Neural cell (in vitro differentiated cells): ENCODE results near the gene BICDL1.

Experiments used
- EP300 ChIP-seq: fragments of 450-650 bp; conservative IDR thresholded peaks from 2 replicates; pipeline ENCODE4 v1.6.1; 2014; ENCODE audit warnings: antibody characterized with exemption, mild to moderate bottlenecking, moderate library complexity; ENCODE audit not compliant: poor library complexity, severe bottlenecking
- EZH2 ChIP-seq: fragments of 200-600, 300-800 bp; shearing (Covaris generic), sonication (generic); IDR thresholded peaks from 2 replicates; pipeline ENCODE4 v1.6.1; 2014; ENCODE audit warnings: antibody characterized with exemption, low read length, borderline replicate concordance, mild to moderate bottlenecking; ENCODE audit not compliant: insufficient read depth, poor library complexity, severe bottlenecking
- MXI1 ChIP-seq: fragments of 450-650 bp; conservative IDR thresholded peaks from 2 replicates; pipeline ENCODE4 v1.6.1; 2014; ENCODE audit warnings: antibody characterized with exemption, mild to moderate bottlenecking; ENCODE audit not compliant: poor library complexity, severe bottlenecking
- POLR2AphosphoS5 ChIP-seq: IDR thresholded peaks from 2 replicates; pipeline ENCODE4 v1.6.1; 2012
- RAD21 ChIP-seq: fragments of 450-650 bp; conservative IDR thresholded peaks from 2 replicates; pipeline ENCODE4 v1.6.1; 2014; ENCODE audit warnings: antibody characterized with exemption, mild to moderate bottlenecking, moderate library complexity
- SMC3 ChIP-seq: fragments of 450-650 bp; conservative IDR thresholded peaks from 2 replicates; pipeline ENCODE4 v1.6.1; 2014; ENCODE audit warnings: antibody characterized with exemption, mild to moderate bottlenecking, moderate library complexity; ENCODE audit not compliant: poor library complexity
- TAF1 ChIP-seq: IDR thresholded peaks from 2 replicates; pipeline ENCODE4 v1.6.1; 2012; ENCODE audit warnings: low read depth
- TF ChIP-seq, protein P1 (sequence below): fragments of 450-650 bp; IDR thresholded peaks from 2 replicates; pipeline ENCODE4 v1.5.1; 2014; ENCODE audit warnings: antibody characterized with exemption, mild to moderate bottlenecking, moderate library complexity; ENCODE audit not compliant: poor library complexity, severe bottlenecking
- TF ChIP-seq, protein P2 (sequence below): IDR thresholded peaks from 2 replicates; pipeline ENCODE4 v1.6.1; 2012; ENCODE audit warnings: borderline replicate concordance

DNA sequence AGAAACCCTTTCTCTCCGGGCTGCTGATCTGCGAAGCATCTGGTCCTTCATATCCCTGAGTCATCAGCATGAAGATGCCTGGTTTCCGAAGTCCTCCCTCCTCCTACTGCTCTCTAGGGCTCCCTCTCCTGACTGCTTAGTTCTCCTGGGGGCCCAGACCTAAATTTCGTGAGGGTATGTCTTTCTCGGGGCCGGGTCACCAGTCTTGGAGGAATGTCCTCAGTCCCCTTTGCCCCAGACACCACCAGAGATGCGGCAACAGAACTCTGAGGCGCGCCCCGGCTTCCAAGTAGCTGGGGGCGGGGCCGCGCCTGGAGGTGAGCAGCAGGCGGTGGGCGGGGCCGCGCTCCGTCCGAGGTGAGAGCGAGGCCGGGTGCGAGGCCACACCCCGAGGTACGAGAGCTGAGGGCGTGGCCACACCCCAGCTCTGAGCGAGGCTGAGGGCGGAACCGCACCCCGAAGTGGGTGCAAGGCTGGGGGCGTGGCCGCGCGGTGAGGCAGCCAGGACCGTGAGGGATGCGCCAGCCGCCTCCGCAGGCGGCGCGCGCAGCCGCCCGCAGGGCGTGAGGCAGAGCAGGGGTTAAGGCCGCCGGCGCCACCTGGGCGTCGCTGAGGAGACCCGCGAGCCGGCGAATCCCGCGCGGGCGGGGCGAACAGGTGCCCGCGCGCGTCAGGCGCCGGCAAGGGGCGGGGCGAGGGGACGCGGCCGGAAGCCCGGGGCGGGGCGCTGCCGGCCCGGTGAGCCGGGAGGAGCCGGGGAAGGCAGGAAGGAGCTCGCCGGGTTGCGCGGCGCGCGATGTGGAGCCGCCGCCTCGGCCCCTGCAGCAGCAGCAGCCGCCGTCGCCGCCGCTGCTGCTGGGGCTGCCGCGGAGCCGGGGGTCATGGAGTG is at the start of gene BICDL1:
- TF ChIP-seq, protein P1, sequence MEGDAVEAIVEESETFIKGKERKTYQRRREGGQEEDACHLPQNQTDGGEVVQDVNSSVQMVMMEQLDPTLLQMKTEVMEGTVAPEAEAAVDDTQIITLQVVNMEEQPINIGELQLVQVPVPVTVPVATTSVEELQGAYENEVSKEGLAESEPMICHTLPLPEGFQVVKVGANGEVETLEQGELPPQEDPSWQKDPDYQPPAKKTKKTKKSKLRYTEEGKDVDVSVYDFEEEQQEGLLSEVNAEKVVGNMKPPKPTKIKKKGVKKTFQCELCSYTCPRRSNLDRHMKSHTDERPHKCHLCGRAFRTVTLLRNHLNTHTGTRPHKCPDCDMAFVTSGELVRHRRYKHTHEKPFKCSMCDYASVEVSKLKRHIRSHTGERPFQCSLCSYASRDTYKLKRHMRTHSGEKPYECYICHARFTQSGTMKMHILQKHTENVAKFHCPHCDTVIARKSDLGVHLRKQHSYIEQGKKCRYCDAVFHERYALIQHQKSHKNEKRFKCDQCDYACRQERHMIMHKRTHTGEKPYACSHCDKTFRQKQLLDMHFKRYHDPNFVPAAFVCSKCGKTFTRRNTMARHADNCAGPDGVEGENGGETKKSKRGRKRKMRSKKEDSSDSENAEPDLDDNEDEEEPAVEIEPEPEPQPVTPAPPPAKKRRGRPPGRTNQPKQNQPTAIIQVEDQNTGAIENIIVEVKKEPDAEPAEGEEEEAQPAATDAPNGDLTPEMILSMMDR, result peak; percentile 66
- TF ChIP-seq POLR2AphosphoS5, result peak; percentile 87
- peak; percentile 44 for TF ChIP-seq RAD21
- peak; percentile 76 for TF ChIP-seq EP300
- TF ChIP-seq TAF1, result no peak
- peak; percentile 54 for TF ChIP-seq SMC3
- TF ChIP-seq MXI1, result peak; percentile 85
- TF ChIP-seq EZH2, result no peak
- TF ChIP-seq, protein P2, sequence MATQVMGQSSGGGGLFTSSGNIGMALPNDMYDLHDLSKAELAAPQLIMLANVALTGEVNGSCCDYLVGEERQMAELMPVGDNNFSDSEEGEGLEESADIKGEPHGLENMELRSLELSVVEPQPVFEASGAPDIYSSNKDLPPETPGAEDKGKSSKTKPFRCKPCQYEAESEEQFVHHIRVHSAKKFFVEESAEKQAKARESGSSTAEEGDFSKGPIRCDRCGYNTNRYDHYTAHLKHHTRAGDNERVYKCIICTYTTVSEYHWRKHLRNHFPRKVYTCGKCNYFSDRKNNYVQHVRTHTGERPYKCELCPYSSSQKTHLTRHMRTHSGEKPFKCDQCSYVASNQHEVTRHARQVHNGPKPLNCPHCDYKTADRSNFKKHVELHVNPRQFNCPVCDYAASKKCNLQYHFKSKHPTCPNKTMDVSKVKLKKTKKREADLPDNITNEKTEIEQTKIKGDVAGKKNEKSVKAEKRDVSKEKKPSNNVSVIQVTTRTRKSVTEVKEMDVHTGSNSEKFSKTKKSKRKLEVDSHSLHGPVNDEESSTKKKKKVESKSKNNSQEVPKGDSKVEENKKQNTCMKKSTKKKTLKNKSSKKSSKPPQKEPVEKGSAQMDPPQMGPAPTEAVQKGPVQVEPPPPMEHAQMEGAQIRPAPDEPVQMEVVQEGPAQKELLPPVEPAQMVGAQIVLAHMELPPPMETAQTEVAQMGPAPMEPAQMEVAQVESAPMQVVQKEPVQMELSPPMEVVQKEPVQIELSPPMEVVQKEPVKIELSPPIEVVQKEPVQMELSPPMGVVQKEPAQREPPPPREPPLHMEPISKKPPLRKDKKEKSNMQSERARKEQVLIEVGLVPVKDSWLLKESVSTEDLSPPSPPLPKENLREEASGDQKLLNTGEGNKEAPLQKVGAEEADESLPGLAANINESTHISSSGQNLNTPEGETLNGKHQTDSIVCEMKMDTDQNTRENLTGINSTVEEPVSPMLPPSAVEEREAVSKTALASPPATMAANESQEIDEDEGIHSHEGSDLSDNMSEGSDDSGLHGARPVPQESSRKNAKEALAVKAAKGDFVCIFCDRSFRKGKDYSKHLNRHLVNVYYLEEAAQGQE, result peak; percentile 37
